Stimulated activated naive CD4-positive, alpha-beta T cell treated with Interleukin-2 at 50 U/mL for 16 hours (primary cell): Measurements from ENCODE around the gene MROH7.

Source experiments
- DNase-seq: peaks from one replicate; lab custom pipeline; 2025; lab: John Stamatoyannopoulos, UW

MROH7 gene

GRCh38 chr1:54640863-54641836 is at the start of gene MROH7:
Gene MROH7, plus strand, starts transcription at chr1:54641786. Its CDS starts 11,141 bp downstream, at chr1:54652927.
- no peak for DNase-seq

GRCh38 chr1:54593571-54594160 is 47.9 kb upstream of the MROH7 start:
- no peak for DNase-seq

GRCh38 chr1:54594463-54594862 is 47.1 kb upstream of the MROH7 start:
- no peak for DNase-seq

GRCh38 chr1:54595956-54596498 is 45.6 kb upstream of the MROH7 start:
- DNase-seq = no peak

- no peak for DNase-seq
Observed at GRCh38 chr1:54596756-54597155, 44.8 kb upstream of the MROH7 start.

DNA sequence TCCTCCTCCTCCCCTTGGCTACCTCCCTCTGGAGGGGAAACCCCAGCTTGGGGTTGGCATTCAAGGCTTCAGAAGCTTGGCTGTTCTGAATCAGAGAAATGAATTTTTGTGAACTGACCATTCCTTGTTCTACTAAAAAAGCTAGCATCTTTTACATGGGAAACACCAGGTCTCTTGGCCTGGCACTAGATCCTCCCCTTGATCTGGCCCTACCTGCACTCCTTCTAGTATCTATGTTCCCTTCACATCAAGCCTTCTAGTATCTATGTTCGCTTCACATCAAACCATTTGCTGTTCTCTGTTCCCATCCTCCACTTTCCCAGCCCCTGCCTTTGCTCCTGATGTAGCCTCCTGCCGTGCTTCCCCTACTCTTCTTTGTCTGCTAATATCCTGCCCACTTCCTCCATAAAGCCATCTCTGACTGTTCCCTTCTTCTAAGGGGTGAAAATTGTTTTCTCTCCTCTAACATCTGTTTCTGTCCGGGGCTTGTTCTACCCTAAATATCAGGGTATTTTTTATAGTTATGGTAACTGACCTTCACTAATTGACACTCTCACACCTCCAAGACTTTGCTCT is 44.0 kb upstream of the MROH7 start:
- DNase-seq = no peak

GRCh38 chr1:54599211-54599823 is 42.3 kb upstream of the MROH7 start:
- no peak for DNase-seq

DNA sequence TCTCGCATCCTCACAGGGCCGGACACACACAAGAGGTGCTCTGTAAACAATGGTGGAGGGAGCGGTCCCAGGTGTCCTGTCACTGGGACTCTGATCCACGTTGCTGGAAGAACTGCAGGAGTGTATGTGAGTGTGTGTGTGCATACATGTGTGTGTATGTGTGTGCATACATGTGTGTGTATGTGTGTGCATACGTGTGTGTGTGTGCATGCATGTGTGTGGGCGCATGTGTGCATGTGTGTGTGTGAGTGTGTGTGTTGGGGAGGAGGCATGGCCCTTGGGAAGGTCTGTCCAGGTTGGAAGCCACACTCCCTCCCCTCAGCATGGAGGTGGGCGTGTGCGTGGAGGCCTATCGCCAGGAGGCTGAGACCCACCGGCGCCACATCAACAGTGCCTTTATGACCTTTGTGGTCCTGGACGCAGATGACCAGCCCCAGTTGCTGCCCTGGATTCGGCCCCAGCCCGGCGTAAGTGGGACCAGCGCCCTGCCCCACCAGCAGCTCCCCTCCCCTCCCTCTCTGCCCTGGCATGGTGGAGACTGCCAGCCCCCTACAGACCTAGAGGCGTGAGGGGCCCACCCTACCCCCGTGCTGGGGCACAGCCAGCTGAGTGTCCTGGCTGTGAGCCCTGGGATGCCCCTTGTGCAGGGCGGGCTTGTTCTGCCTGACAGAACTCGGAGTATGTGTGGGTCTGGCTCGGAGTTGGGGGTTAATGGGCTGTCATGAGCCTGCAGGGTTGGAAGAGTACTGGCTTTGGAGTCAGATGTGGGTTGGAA is 40.5 kb upstream of the MROH7 start:
- DNase-seq = no peak

DNA sequence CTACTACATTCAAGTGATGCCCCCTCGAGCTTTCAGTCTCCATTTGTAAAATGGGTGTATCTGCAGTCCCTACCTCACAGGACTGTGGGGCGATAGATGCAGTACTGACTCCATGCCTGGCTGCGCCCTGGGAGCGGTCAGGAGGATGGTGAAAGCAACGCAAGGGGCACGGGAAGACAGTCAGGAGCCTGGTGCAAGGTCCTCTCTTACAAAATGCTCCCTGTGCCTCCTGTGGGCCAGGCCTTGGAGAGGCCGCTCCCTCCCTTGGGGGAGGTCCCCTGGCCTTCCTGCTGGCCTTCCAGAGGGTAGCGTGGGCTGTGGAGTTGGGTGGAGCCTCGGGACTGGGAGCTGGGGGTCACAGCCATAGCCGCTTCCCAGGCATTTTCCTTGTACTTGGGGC is 39.9 kb upstream of the MROH7 start:
- no peak for DNase-seq

DNA sequence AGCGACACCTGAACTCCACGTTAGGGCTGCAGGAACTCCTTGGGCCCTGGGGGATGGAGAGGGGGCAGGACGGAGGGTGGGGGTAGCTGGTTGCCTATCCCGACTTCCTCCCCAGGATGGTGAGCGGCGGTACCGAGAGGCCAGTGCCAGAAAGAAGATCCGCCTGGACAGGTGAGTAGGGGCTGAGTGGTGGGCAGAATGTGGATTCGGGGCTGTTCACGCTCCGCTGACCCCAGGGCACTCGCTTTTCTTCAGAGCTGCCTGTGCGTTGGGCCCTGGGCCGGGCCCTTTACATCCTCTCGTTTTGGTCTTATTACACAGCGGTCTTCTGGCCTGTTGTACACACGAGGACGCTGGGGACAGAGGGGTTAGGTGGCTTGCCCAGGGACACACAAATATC is 39.0 kb upstream of the MROH7 start:
- no peak for DNase-seq

DNA sequence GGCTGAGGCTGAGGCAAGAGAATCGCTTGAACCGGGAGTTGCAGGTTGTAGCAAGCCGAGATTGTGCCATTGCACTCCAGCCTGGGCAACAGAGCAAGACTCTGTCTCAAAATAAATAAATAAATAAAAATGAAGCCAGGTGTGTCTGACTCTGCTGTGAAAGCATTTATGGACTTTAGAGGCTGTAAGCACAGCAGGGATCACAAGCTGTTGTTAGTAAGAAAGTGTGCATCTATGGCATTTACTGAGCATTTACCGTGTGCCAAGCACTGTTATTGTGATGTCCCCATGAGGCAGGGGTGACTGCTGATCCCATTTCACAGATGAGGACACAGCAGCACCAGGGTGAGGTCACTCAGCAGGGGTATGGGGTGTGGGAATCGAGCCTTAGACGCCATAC is 38.3 kb upstream of the MROH7 start:
- DNase-seq = no peak

DNA sequence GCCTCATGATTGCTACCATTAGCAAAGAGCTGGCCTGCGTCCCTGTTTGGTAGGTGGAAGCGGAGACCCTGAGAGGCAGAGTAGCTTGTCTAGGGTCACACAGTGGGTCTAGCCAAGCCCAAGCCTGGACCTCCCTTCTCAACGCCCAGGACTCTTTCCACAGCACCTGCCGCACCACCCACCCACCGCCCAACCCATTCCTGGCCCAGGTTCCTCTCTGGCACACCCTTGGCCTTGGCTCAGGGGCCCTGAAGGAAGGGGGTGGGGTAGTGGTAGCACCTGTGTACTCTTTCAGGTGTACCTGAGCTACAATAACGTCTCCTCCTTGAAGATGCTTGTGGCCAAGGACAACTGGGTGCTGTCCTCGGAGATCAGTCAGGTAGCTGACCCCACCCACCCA is 37.5 kb upstream of the MROH7 start:
- DNase-seq = no peak

- DNase-seq = no peak
Observed at GRCh38 chr1:54604572-54605370, 36.8 kb upstream of the MROH7 start.

DNA sequence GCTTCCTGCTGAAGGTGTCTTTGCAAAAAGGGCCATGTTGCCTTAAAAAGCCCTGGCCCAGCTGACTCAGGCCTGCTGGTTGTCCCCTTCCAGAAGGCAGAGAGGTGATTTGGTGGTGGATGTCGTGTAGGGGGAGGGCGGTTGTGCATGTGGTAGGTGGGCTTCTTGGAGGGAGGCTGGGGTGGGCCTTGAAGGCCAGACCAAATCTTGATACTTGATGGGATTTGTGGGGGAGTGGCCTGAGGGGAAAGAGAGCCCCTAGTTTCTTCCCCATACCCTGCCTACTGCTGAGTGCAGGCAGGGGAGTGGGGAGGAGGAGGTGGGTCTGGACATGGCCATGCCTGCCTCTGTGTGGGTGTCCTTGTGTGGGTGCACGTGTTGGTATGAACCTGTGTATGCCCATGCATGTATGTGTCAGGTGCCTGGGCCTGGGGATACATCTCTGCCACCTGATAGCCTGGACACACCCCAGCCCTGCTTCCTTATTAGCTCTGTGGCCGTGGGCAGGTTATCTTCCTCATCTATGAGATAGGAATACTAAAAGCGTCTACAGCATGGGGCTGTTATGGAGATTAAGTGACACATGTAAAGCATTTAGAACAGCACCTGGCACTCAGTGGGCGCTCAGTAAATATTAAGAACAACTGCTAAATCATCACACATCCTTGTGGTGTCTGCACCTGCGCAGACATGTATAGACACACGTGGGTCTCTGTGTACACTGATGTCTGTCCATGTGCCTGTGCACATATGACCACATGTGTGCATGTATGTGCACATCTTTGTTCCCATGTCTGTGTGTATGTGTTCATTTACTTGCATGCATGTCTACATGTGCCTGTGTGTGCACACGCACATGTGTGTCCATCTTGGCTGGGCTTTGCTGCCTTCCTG is 35.2 kb upstream of the MROH7 start:
- no peak for DNase-seq

GRCh38 chr1:54606990-54607325 is 34.6 kb upstream of the MROH7 start:
- no peak for DNase-seq

- no peak for DNase-seq
Observed at GRCh38 chr1:54607821-54608565, 33.6 kb upstream of the MROH7 start.

- no peak for DNase-seq
Observed at GRCh38 chr1:54608566-54609230, 32.9 kb upstream of the MROH7 start.

DNA sequence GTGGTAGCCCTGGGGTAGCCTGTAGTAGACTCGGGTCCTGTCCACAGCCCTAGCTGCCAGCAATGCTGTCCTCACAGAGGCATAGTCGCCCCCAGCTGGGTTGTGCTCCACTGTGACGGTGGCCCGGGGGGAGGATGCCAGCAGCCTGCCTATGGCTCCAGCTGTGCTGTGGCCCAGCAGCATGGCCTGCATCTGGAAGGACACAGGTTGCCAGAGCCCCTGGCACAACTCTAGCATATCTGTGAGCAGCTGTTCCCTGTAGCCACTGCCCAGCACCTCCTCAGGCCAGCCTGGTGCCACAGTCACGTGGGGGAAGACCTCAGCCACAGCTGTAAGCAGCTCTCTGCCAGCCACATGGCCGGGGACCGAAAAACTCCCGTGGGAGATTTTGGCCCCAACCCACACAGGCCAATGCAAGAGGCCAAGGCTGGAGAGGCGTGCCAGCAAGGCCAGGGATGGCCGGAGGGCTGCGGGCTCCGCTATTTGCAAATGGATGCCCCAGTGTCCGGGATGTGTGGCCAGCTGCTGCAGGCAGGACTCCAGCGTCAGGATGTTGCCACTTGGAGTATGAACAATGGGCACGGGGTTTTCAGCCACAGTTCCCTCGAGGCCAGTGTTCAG is 32.2 kb upstream of the MROH7 start:
- no peak for DNase-seq
